Stromal cell of bone marrow (primary cell): ENCODE data around the gene CA7.
A peak's percentile ranks its signal among the peaks of the same experiment; 100 is the strongest.

ENCODE experiments used
- DNase-seq: peaks from one replicate; pipeline ENCODE4 v3.0.0-alpha.2; 2012; ENCODE audit warnings: low read depth

The CA7 gene

GRCh38 chr16:66844342-66845079 lies at the start of gene CA7:
Gene CA7 (plus strand): TSS chr16:66844414. CDS start chr16:66844488, 74 bp downstream.
- DNase-seq: no peak

- DNase-seq: peak; percentile 21
These were observed 46.1 kb upstream of the CA7 start for GRCh38 chr16:66798161-66798560.

- DNase-seq: no peak
These were observed 43.4 kb upstream of the CA7 start for GRCh38 chr16:66800856-66801255.

DNA sequence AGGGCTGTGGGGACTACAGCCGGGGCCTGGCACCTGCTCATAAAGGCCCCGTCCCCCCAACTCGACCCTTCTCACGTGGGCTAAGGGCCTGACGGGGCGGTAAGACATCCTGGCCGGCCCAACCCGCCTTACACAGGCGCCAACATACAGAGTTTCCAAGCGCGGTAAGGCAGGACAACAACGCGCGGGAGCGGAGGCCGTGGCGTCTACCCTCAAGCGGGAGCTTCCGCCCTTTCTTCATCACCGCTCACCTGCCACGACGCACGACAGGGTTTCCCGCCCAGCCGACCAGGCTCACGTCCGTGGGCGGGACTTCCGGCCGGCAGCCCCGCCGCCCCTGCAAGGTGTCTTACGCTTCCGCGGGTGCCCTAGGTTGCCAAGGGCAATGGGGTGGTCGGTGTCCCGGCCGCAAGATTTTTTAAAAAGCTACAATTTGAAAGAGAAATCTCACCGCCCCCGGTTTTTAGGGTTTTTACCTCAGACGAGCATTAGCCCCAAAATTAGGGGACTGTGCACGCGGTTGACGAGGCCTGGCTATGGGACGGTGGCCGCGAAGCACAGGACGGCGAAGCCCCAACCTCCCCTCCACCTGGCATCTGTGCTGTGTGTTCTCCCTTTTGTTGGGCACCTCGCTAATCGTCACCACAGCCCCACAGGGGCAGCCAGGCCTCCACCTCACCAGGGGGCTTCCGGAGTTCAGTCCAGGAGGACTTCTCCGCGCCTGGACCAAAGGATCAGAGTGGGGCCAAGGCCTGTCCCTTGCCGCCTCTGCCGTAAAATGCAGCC lies 42.7 kb upstream of the CA7 start, which contains the start of gene TERB1:
TSS of gene TERB1 (minus strand) at position 265 of the 786 bp plus-strand sequence. CDS start 4,786 bp downstream, outside the sequence.
- no peak for DNase-seq

DNA sequence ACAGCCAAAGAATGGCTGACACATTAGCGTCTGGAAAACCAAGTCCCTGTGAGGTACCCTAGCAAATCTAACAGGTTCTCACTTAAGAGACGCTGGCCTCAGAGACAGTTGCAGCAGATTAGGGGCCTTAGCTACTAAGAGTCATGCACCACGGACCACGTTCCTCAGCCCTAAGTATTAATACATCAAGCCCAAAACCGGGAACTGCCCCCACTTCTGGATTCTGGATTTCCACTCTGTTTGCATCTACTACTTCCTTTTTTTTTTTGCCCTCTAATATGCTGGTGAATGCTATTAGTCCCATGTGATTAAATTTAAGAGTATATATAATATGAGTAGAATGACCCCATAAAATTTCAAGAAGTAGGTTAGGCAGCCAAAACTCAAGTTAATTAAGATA lies 42.1 kb upstream of the CA7 start:
- DNase-seq: no peak

GRCh38 chr16:66809765-66810164 lies 34.4 kb upstream of the CA7 start:
- no peak for DNase-seq

- no peak for DNase-seq
These were observed 33.8 kb upstream of the CA7 start for GRCh38 chr16:66810391-66810790.

DNA sequence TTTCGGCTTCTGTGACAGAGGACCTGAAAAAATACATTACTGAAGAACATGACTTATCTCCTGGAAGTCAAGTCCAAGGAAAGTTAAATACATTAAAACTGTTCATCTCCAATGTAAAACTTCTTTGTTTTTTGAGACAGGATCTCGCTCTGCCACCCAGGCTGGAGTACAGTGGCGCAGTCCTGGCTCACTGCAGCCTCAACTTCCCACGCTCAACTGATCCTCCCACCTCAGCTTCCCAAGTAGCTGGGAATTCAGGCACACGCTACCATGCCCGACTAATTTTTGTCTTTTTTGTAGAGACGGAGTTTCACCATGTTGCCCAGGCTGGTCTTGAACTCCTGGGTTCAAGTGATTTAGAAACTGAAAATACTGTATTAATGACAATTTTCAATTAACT lies 33.2 kb upstream of the CA7 start:
- no peak for DNase-seq

DNA sequence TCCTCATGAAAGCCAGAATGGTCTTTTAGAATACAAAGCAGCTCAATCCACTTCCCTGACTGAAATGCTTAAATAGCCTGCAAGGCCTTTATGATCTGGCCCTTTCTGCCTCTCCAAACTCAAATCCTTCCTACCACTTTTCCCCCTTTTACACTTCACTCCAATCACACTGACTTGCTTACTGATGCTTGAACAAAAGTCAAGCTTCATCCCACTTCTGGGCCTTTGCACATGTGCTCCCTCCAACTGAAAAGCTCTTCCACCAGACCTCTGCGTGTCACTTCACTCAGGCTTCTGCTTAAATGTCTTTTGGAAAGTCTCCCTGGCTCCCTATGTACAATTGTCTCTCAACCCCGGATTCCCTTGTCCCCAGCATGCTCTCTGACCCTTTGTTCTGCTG lies 29.5 kb upstream of the CA7 start:
- no peak for DNase-seq

DNA sequence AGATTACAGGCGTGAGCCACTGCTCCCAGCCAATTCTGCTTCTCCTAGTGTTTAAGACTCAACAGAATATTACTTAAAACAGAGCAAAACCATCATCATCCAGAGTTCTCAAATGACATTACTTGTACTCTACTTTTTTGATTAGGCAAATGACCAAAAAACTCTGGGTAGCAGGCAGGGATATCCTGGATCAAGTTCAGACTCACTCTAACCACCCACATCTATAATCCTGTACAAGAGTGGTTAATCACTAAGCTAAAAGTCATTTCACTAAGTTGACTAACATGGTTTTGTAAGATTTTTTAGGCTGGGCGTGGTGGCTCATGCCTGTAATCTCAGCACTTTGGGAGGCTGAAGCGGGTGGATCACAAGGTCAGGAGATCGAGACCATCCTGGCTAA lies 20.2 kb upstream of the CA7 start:
- DNase-seq: peak; percentile 19

DNA sequence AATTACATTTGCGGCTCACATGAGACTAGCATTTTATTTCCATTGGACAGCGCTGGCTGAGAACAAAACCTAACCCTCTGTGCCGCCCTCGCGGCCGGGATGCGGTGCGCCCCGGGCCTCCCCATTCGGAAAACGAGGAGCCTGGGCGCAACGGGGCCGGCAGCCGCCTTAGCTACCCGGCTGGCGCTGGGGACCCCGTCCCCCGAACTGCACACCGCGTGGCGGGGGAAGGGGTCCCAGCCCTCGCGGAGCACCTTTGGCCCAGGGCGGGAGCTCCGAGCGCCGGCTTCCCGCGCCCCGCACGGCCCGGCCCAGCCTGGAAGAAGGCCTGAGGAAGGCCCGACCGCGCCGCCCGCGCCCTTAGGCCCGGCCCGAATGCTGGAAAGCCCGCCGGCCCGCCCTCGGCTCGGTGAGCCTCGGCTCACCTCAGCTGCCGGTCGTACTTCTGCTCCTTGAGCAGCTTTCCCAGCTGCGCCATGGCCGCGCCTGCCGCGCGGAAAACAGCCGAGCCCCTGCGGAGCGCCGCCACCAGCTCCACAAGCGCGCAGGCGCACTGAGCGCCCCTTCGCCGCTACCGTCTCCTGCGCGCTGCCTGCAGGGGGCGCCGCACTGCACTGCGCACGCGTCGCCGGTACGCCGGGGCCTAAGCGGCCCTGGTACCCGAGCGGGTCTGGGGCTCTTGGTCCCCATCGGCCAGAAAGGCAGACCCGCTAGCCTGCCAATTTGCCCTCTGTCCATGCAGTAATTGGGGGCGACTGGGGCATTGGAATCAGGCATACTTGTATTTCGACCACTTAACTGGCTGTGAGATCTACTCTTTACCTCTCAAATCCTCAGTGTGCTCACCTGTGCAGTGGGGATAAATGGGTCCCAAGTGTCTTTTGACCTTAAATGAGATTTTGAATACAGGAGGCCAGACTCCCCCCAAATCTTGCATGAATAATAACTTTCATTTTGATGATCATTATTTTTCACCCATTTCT lies 13.5 kb upstream of the CA7 start, which contains the start of gene NAE1:
TSS of gene NAE1 (minus strand) at position 555 of the 983 bp plus-strand sequence. CDS start at position 478, 77 bp downstream.
- peak; percentile 65 for DNase-seq

DNA sequence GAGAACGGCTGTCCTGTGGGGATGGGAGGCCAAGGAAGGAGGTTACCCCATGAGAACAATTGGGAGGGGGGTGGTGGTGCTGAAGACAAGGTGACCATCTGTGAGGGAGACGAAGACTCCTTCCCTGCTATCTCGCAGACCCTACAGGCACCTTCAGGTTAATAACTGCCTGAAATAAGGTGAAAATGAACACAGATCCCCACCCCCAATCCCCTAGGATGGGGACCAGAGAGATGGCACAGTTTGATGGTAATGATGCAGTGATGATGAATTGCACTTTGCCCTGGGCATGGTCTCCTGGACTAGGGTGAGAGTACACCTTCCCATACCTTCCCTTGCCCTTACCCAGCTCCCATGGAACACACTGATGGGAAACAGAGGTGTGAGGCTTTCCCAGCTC lies 12.0 kb upstream of the CA7 start:
- DNase-seq: no peak

DNA sequence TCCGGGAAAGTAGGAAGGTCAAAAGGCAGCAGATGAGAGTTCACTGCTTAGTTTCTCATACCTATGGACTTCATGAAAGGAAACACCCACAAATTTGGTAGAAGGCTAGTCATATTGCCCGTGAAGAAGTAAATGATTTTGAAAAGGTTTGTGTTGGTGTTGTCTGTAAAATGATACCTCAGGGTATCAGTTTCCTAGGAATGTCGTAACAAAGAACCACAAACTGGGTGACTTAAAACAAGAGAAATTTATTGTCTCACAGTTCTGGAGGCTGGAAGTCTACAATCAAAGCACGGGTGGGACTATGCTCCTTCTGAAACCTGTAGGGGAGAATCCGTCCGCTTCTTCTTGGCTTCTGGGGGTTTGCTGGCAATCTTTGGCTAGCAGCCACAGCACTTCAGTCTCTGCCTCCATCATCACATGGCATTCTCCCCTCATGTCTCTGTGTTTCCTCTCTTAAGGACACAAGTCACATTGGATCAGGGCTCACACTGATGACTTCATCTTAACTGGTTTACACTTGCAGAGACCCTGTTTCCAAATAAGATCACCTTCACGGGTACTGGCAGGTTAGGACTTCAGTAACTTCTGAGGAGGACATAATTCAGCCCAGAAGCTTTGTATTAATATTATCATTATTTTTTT lies 11.4 kb upstream of the CA7 start:
- peak; percentile 8 for DNase-seq

- DNase-seq: no peak
These were observed 9.5 kb upstream of the CA7 start for GRCh38 chr16:66834746-66835145.

GRCh38 chr16:66840883-66841282 lies 3.3 kb upstream of the CA7 start:
- no peak for DNase-seq

- DNase-seq: no peak
These were observed 2.8 kb upstream of the CA7 start for GRCh38 chr16:66841366-66841765.

DNA sequence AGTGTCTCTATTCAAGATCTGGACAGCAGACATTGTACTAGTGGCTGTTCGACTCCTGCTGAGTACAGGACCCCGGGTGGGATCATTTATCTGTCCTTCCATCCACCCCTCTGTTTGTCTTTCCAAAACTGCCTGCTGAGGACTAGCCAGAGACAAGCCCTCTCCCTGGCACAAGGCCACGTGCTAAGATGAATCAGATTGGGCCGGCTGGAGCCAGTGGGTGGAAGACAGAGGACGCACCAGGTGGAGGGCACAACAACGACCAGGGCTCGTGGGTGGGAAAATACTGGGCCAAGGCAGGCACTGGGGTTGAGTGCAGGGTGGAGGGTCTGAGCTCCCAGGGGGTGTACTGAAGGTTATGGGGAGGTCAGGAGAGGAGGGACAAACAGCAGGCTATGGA lies 1.4 kb upstream of the CA7 start:
- no peak for DNase-seq

DNA sequence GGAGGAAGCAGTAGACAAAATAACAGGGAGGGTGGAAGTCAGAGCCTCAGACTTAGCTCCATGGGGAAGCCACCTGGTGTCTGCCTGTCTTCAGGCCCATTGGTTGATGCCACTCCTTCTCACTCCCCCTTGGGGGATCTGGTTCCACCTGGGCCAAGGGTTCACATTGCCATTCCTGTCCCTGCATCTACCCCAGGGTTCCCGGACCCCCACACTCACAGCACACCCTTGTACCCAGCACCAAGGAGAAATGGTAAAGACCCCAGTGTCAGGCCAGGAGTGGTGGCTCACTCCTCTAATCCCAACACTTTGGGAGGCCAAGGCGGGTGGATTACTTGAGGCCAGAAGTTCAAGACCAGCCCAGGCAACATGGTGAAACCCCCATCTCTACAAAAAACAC lies 1.0 kb upstream of the CA7 start:
- DNase-seq: no peak

DNA sequence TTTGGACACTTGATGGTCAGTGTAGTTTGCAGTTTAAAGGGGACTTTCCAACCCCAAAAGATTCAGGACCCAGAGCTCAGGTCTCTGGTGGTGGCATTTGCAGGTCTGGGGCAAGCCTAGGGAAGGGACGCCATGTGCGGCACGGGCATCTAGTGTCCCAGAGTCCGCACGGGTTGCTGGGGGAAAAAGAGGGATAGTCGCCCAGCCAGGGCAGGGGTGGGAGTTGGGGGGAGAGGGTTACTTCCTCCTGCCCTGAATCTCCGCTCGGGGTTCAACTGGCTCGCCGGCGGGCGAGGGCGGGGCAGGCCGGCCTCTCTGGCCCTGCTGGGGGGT lies 239 bp upstream of the CA7 start:
- no peak for DNase-seq

- DNase-seq: no peak
These were observed 831 bp downstream of the CA7 start for GRCh38 chr16:66845080-66845410.

- DNase-seq: no peak
These were observed 1.6 kb downstream of the CA7 start for GRCh38 chr16:66845791-66846221.

DNA sequence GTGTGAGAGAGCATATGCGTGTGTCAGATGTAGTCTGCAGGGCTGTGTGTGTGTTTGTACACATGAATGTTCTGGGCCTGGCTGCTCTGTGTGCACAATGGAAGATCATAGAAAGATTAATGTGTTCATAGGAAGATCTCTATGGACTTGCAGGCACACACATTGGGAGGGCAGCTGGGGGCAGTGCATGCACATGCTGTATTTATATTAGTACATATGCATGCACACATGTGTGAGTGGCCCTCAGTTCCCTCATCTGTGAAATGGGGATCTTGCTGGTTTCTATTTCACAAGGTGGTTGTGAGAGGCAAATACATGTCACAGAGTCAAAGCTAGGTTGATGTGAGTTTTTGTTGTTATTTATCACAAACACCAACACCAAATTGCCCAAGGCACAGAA lies 2.1 kb downstream of the CA7 start:
- no peak for DNase-seq
